GM19397 (cell line): ENCODE results near the gene TAF13.

Experiments
- ATAC-seq: cut with Tn5 transposase; IDR thresholded peaks from one replicate; pipeline ENCODE4 v1.9.1; 2021; ENCODE audit warnings: mild to moderate bottlenecking, moderate library complexity; ENCODE audit not compliant: unreplicated experiment

The TAF13 gene, protein sequence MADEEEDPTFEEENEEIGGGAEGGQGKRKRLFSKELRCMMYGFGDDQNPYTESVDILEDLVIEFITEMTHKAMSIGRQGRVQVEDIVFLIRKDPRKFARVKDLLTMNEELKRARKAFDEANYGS

GRCh38 chr1:109075531-109076490 is at the start of gene TAF13:
TAF13 (minus strand) TSS chr1:109076003; CDS start chr1:109075947, 56 bp downstream.
- ATAC-seq, result peak; percentile 100

DNA sequence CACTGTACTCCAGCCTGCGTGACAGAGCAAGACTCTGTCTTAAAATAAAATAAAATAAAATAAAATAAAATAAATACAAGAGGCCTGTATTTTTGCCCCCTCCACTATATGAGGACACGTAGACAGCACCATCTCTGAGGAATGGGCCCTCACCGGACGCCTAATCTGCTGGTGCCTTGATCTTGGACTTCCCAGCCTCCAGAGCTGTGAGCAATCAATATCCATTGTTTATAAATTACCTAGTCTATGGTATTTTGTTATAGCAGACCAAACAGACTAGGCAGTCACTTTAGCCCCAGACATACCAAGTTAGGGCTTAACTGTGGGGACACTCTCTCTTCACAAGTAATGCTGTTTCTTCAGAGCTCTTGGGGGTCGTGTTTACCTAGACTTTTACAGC is 44.6 kb upstream of the TAF13 start:
- ATAC-seq, result no peak

DNA sequence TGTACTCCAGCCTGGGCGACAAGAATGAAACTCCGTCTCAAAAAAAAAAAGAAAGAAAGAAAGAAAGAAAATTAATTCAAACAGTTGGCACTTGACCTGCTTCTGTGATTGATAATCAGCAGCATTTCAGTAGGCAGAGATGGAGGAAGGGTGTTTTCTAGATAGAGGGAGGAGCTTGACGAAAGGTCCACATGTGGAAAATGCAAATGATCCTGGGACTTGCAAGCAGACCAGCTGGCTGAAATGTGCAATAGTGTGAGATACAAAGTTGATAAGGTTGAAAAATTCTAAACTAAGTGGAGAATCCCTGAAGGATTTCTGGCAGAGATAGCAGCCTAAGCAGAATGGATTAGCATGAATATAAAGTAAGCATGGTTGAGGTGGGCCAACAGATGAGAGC is 42.3 kb upstream of the TAF13 start:
- no peak for ATAC-seq

- no peak for ATAC-seq
Measured at GRCh38 chr1:109116286-109116685, 40.5 kb upstream of the TAF13 start.

DNA sequence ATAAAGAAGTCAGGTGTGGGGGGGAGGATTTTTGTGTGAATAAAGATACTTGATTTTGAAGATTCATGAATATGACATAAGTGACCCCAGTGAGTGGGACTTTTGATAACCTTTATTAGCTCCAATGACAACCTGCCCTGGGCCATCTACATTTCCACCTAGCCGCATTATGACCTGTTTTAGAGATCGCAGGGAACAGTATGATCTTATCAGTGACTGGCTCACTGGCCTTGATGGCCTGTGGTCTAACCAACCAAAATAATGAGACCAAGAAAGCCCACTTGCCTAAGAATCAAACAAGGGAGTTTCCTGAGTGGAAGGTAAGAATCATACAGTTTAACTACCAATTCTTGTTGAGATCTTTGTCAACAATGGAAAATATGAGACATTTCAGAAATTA is 39.9 kb upstream of the TAF13 start:
- ATAC-seq, result no peak

DNA sequence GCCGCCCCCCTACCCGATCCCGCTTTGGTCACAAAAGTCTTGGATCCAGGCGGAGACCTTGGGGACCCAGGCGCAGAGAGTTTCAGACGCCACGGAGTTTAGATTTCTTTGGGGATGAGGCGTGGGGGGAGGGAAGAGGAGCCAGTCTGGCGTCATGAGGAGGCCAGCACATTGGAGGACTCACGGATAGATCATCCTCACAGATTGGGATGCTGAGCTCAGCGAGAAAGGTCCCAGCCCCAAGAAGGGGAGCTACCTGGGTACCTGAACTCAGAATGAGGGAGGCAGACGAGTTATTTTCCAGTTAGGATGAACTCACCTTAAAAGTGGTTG is 38.5 kb upstream of the TAF13 start:
- ATAC-seq, result no peak

DNA sequence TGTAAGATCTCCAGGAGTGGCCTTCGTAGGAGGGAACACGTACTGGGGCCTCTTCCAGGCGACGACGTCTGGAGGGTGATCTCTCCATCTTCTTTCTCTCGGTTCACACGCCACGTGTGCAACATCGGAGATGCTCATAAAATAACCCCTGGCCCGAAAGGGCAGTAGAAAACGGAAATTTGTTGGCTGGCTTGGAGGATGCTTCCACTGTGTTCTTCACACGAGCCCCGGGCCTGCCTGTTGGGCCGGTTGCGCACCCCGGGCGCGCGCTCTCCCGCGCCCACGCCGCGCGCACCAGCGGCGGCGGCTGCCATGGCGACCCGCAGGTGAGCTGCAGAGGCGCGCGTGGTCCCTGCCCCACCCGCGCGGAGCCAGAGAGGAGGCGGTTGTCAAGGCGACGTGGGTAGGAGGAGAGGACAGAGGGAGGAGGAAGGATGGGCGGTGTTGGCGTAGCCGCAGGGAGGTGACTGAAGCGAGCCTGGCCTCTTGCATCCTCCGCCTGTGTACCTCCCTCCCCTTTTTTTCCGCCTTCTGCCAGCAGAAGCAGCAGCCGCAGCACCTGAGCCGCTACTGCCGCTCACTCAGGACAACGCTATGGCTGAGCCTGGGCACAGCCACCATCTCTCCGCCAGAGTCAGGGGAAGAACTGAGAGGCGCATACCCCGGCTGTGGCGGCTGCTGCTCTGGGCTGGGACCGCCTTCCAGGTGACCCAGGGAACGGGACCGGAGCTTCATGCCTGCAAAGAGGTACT is 38.0 kb upstream of the TAF13 start, which contains the start of gene ELAPOR1:
ELAPOR1 (plus strand) TSS at position 526 of the 752 bp plus-strand sequence; CDS start at position 595, 69 bp downstream.
- peak; percentile 58 for ATAC-seq

- ATAC-seq, result peak; percentile 60
Measured at GRCh38 chr1:109112652-109113285, 37.0 kb upstream of the TAF13 start.

DNA sequence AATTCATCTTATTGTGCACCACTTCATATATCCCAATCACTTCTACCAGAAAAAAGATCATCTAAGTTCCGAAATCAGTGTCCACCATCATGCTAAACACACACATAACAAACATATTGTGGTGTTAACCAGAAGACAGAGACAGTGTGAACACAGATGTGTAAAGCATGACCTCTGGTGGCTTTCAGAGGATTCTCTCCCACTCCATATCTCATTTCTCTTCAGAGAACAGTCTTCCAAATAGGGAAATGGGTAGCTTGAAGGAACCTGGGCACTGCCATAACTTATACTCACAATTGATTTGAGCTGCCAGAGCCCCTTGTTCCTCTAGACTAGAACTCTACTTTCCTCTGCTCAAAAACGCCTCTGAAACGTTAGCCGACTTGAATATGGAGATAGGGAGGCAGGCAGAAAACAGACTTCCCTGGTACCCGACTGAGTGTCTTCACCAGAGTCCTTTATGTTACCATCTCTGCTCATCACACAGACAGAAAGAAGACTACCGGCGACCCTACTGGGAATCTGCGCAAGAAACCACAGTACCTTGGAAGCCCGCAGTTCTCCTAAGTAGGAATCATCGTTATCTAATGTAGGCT is 36.4 kb upstream of the TAF13 start:
- ATAC-seq, result no peak

- no peak for ATAC-seq
Measured at GRCh38 chr1:109111386-109112055, 35.7 kb upstream of the TAF13 start.

DNA sequence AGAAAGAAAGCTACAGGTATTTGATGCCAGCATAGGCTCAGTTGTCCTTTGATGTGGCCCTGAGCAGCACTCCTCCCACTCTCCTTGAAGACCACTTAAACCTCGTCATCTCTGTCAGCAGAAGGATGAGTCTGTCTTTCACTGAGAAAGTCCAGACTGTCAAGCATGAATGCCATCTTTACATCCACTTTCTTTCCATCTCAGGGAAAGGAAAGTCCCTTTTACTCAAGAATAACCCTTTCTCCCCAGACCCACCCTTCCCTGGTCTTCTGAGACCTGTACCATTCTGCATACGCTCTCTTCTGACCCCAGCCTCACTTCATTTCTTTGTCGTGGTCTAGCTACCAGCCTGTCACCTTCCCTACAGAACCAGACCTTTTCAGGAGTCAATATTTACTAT is 34.1 kb upstream of the TAF13 start:
- no peak for ATAC-seq

GRCh38 chr1:109107785-109108184 is 32.0 kb upstream of the TAF13 start:
- no peak for ATAC-seq

DNA sequence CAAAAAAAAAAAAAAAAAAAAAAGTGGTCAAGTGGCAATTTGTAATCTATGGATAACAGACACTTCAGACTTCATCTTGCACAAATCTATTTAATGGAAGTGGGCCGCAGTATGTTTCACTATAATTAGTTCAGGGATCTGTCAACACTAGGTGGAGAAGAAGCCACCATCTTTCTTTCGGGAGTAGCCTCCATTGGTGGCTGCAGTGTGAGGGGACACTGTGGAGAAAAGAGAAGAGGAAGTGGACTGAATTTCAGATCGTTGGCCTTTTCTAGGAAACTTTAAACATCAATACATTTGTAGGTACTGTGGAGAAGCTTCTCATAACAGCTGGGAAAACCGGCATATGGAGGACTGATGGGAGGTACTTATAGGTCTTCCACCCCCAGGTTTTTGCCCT is 30.1 kb upstream of the TAF13 start:
- ATAC-seq, result no peak

GRCh38 chr1:109104364-109105151 is 28.8 kb upstream of the TAF13 start:
- ATAC-seq, result no peak

- peak; percentile 84 for ATAC-seq
Measured at GRCh38 chr1:109099938-109100773, 24.4 kb upstream of the TAF13 start.

DNA sequence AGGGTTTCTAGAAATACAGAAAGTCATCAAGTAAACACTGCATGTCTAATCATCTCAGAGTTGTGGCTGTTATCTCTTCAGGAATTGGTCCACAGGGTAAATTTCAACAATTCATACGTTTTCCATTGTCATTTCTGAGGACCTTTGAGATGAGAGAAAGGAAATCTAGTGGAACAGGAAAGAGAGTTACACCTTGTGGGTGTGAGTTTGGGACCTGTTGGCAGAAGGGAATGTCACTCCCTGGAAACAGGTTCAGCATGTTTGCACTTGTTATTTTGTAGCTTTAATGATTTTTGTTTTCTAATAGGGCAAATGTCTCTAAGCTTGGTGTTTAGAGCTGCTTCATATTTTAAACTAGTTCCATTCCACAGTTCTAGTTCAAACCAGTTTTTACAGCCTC is 20.3 kb upstream of the TAF13 start:
- ATAC-seq, result no peak

- ATAC-seq, result no peak
Measured at GRCh38 chr1:109095631-109096030, 19.8 kb upstream of the TAF13 start.

DNA sequence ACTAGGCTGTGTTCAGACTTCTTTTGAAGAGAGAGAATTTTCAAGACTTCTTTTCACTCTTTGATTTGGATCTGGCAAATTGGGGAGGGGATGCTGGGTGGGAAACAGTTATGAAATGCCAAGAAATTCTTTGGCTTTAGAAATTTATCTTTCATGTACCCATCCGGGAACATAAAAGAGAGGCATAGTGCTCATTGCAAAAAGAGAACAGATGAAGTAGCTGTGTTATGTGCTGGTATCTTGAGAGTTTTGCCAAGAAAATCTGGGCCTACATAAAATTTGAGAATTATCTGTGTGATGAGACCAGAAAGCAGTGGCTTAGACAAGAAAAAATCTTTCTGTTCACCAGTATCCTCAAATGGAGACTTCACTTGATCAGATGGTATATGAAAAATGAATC is 19.1 kb upstream of the TAF13 start:
- ATAC-seq, result no peak

- ATAC-seq, result no peak
Measured at GRCh38 chr1:109094377-109094803, 18.6 kb upstream of the TAF13 start.
